HT-29 (cell line): ENCODE data around the gene UBE2S. TPM values are rescaled to one million over a fixed set of nuclear protein-coding genes. Genes with fewer than 3 reads are reported as not detected.
"Not testable (repeated sequence)": the region's sequence is repeated elsewhere in the genome, so short reads cannot be mapped to it uniquely, and the experiment has no call there.

Source experiments
- DNase-seq: peaks from one replicate; pipeline ENCODE4 v3.0.0-alpha.2; 2015; ENCODE audit warnings: low spot score
- total RNA-seq: library from RNA; depleted of rRNA; stranded (reverse); fragments of >200 nt; shearing (Covaris generic); gene quantifications from 2 replicates; pipeline ENCODE4 v1.2.3, GENCODE V29; 2014

The UBE2S gene
- total RNA-seq, 1 experiment from 2014 or later: 2,696 TPM

GRCh38 chr19:55406091-55406825 is 1.3 kb downstream of the UBE2S start:
- DNase-seq: peak; percentile 39

DNA sequence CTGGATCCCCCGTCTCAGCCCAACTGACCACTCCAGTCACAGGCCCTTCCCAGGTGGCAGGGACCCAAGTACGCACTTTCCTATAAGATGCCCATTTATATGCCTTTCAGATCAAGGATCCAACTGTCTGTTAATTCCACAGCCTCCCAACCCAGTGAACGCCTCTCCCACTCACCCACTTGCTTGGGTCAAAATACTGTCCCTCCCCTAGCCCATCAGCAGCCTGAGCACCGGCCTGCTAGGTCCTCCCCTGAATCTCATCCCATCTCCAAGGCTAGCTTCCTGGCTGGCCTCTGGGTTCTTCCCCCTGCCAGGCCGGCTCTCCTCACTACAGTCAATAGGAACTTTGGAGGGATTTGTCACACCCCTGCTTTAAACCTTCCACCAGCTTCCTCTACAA is 1.9 kb downstream of the UBE2S start:
- DNase-seq: no peak

DNA sequence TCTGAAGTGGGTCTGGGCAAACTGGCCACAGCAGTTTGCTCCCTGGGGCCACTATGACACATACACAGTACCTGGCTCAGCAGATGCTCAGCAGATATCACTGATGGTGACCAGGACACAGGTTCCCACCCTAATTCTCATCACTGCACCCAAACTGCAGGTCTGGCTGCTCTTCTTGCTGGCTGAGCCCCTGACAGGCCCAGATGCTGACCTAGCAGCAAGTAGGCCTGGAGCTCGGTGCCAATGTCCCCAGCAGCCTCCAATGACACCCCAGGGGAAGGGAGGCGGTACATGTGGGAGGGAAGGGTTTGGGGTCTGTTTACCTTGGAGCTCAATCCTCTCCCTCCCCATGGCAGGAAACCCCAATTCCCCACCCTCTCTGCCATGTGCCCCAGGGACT is 5.1 kb downstream of the UBE2S start:
- DNase-seq: no peak

DNA sequence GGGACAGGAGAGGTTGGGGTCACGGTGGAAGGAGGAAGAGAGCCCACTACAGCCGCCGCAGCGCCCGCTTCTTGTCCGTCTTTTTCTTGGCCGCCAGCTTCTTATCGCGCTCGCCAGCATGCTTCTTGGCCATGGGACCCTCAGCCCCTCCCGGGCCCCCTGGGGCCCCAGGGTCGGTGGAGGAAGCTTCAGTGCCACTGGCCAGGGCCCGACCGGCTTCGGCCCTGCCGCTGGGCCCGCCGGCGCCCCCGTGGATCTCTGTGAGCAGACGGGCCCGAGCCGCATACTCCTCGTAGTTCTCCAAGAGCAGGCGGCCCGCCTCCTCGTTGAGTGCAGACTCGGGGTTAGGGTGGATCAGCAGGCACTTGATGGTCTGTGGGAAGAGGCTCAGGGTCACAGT is 6.2 kb downstream of the UBE2S start:
- DNase-seq: not testable (repeated sequence)

DNA sequence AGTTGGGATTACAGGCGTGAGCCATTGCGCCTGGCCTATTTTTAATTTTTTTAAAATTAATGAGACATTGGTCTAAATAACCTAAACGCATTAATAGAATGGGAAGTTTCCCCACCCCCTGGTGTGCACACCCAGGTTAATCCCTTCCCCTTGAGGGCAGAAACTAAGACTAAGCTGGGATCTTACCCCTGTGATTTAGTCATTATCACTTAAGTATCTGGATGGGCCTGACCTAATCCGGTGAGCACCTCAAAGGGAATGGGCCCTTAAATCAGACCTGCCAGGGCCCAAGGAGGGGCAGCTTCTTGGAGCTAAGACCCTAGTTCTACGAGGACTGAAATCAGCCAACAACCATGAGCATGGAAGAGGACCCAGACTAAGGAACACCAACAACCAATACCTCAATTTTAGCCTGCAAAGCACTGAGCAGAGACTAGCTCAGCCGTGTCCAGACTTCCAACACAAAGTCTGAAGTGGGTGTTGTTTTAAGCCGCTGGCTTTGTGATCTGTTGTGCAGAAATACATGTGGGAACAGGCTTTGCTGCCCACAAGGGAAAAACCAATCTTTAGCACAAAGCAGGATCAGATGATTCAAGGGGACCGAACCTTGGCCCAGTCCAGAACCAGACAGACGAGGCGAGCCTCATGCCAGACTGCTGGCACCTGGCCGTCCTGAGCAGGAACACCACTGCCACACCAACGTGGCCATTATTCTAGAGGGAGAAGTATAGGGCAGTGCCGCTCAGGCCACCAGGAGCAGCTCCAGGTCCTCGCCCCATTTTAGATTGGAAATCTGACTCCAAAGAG is 7.1 kb downstream of the UBE2S start:
- no peak for DNase-seq

DNA sequence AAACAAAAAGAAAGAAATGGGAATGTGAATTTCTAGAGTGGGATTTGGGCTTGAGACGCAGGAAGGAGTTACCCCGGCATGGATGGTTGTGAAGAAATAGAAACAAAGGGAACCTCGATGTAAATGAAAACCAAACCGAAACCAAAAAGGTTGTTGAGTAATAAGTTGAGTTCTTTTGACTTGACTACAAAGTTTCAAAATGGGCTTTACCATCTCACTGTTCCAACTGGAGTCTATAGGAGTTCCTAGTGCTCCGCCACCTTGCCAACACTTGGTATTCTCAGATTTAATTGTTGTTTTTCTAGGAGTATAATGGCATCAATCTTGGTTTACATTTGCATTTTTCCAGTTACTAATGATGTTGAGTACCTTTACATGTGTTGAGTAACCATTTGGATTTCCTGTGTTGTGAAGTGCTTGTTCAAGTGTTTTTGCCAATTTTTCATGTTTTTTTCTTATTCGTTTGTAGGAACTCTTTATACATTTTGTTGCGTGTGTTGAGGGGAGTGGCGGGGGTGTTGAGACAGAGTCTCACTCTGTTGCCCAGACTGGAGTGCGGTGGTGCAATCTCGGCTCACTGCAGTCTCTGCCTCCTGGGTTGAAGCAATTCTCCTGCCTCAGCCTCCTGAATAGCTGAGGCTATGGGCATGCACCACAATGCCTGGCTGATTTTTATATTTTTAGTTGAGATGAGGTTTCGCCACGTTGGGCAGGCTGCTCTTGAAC is 9.2 kb downstream of the UBE2S start:
- DNase-seq: no peak

DNA sequence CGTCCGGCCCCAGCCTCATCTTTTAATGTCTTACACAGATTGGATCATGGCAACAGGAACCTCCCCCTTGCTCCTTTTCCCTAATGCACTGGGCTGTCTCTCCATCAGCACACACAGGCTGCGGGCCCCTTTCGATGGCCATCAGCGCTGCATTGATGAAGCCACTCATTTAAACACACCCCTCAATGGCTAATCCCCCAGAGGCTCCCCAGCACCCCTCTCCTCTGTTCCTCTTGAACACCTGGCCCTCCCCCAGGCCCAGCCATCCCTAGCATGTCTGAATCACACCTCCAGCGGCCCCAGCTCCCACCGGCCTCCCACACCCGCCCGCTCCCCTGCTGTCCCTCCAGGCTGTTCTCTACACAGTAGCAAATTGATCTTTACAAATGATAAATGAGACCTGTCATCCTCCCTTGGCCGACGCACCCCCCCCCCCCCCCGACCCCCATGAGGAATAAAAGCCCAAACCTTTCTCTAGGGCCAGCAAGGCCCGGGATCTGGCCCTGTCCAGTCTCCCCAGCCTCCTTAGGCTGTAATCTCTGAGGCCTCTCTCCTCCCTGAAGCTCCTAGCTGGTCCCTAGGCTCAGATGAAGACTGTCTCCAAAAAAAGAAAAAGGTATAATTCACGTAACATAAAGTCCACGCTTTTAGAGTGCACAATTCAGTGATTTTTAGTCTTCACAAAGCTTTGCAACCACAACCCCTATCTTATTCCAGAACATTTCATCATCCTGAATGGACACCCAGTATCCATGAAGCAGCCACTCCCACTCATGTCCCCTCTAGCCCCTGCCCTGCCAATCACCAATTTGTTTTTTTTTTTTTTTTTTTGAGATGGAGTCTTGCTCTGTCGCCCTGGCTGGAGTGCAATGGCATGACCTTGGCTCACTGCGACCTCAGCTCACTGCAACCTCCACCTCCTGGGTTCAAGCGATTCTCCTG is 14.5 kb downstream of the UBE2S start:
- no peak for DNase-seq

DNA sequence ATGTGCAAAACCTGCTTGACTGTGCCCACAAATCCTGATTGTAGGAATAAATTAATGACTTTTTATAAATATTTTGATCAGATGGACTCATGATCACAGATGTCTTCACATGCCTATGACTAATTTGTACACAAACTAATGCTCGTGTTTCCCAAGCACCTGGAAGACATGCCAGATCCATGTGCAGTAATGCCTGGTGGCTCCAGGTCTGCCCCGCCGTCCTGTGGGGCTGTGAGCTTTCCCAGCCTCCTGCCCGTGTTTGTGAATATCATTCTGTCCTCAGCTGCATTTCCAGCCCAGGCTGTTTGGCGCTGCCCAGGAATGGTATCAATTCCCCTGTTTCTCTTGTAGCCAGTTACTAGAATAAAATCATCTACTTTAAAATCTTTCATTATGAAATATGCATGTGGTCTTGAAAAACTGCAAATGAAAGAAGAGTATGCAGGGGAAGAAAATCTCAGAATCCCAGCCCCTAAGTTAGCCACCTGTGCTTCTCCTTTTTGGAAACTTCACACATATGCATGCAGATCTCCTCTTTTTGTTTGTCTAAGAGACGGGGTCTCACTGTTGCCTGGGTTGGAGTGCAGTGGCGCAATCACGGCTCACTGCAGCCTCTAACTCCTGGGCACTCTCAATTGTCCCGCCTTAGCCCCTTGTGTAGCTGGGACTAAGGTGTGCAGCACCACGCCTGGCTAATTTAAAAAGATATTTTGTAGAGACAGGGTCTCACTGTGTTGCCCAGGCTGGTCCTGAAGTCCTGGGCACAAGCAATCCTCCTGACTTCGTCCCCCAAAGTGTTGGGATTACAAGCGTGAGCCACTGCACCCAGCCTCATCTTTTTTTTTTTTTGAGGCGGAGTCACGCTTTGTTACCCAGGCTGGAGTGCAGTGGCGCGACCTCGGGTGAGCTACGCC is 15.6 kb downstream of the UBE2S start:
- no peak for DNase-seq

GRCh38 chr19:55391191-55391670 is 16.4 kb downstream of the UBE2S start:
- no peak for DNase-seq

GRCh38 chr19:55390461-55390880 is 17.1 kb downstream of the UBE2S start:
- no peak for DNase-seq

DNA sequence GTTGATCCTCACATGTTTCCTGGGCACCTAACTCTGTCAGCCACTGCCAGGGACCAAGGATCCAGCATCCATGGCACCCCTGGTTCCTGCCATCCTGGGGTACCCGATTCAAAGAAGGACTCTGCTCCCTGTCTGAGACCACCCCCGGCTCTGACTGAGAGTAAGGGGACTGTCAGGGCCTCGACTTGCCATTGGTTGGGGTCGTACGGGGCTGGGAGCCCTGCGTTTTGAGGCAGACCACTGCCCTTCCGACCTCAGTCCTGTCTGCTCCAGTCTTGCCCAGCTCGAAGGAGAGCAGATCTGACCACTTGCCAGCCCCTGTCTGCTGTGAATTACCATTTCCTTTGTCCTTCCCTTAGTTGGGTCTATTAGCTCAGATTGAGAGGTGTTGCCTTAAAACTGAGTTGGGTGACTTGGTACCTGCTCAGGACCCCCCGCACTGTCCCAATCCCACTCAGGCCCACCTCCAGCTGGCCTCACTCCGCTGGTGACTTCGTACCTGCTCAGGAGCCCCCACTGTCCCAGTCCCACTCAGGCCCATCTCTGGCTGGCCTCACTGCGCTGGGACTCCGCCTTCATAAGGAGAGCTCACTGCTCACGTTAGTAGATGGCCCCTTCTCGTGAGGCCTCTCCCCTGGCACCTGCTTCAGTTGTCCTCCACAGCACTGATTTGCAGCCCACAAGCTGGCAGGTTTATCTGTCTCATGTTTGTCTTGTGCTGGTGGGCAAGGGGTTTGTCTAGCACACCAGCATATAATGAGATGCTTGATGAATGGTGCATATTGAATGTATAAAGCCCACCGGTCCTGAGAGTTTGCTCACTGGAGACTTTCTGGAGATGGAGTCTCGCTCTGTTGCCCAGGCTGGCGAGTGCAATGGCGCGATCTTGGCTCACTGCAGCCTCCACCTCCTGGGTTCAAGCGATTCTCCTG is 17.9 kb downstream of the UBE2S start:
- no peak for DNase-seq

DNA sequence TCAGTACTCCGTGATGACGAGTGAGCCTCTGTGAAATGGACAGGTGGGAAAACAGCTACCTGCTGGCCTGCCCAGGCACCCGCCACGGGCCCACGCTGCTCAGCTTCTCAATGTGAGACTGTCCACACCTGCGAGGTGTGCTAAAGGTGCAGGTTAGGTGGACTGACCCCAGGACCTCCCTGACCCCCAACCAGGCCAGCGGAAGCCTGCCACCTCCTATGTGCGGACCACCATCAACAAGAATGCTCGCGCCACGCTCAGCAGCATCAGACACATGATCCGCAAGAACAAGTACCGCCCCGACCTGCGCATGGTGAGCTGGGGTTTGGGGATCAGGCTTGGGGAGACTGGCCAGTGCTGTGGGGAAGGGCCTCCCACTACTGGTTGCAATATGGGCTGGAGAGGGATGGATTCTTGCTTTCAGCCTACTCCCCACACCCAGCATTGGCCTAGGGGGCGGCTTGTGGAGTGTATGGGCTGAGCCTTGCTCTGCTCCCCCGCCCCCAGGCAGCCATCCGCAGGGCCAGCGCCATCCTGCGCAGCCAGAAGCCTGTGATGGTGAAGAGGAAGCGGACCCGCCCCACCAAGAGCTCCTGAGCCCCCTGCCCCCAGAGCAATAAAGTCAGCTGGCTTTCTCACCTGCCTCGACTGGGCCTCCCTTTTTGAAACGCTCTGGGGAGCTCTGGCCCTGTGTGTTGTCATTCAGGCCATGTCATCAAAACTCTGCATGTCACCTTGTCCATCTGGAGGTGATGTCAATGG is 19.7 kb downstream of the UBE2S start:
- no peak for DNase-seq

GRCh38 chr19:55386493-55386971 is 21.1 kb downstream of the UBE2S start:
- no peak for DNase-seq

- DNase-seq: peak; percentile 100
These were observed 21.7 kb downstream of the UBE2S start, which contains the start of gene RPL28 for GRCh38 chr19:55385724-55386492. Gene RPL28, plus strand, starts transcription at chr19:55385932. Its CDS starts 426 bp downstream, at chr19:55386358.

DNA sequence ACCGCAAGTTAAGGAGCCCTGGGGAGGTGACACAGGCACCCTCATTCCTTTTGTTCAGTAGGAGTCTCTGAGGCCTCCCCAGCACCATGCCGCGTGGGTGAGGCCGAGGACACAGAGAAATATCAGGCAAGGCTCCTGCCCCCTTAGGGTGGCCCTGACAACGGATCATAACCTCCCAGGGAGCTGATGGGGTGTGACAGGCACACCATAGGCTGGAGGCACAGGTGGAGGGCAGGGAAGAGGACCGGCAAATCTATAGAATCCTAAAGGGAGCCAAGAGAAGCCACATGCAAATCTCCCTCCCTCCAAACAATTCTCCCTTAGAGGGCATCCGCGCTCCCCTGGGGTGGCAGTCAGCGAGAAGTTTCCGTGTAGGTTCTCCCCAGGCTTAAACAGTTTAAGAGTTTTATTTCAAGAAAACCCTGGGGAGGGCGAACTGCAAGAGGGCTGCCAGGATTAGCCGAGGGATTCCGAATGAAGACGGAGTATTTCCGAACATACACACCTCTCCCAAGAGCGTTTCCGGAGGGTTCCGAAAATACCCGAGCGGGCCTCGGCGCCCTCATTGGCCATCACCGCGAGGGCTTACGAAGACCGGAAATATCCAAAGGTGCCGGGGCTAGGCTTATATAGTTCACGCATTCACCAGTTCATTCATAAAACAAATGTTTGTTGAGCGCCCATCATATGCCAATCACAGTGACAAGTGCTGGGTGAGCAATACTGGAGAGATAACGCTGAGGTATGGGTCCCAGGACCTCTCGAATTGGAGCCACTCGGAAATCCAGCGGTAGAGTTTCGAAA is 22.5 kb downstream of the UBE2S start:
- DNase-seq: peak; percentile 100
